H9 (cell line): ENCODE data around the gene ENTPD1. TPM values are rescaled to one million over a fixed set of nuclear protein-coding genes. Genes with fewer than 3 reads are reported as not detected.

Experiments
- DNase-seq: peaks from one replicate; pipeline ENCODE4 v3.0.0-alpha.2; 2017
- H2AFZ ChIP-seq: one replicate; pipeline ENCODE4 v1.6.1; 2013; ENCODE audit warnings: mild to moderate bottlenecking, low read length, control low read depth, moderate library complexity
- H2AK5ac ChIP-seq: 2 replicates; pipeline ENCODE4 v1.6.1; 2013; ENCODE audit warnings: low read length, control low read depth, mixed read lengths; ENCODE audit not compliant: insufficient read length
- H2BK120ac ChIP-seq: one replicate; pipeline ENCODE4 v1.6.1; 2013; ENCODE audit warnings: low read depth, mild to moderate bottlenecking, low read length, control low read depth, inconsistent platforms; ENCODE audit not compliant: poor library complexity, severe bottlenecking
- H2BK12ac ChIP-seq: 2 replicates; pipeline ENCODE4 v1.6.1; 2013; ENCODE audit warnings: low read length, control low read depth, mixed read lengths, low read depth; ENCODE audit not compliant: insufficient read length
- H2BK15ac ChIP-seq: 2 replicates; pipeline ENCODE4 v1.6.1; 2013; ENCODE audit warnings: low read depth, low read length, control low read depth
- H2BK20ac ChIP-seq: one replicate; pipeline ENCODE4 v1.6.1; 2013; ENCODE audit warnings: low read depth, mild to moderate bottlenecking, low read length, control low read depth, inconsistent platforms; ENCODE audit not compliant: poor library complexity, severe bottlenecking
- H2BK5ac ChIP-seq: 2 replicates; pipeline ENCODE4 v1.6.1; 2013; ENCODE audit warnings: low read length, control low read depth, mixed read lengths; ENCODE audit not compliant: insufficient read length
- H3K14ac ChIP-seq: 2 replicates; pipeline ENCODE4 v1.6.1; 2013; ENCODE audit warnings: low read length, control low read depth; ENCODE audit not compliant: insufficient read depth
- H3K18ac ChIP-seq: 2 replicates; pipeline ENCODE4 v1.6.1; 2013; ENCODE audit warnings: low read depth, mild to moderate bottlenecking, mixed read lengths, low read length, control low read depth; ENCODE audit not compliant: insufficient read length
- H3K23ac ChIP-seq: 2 replicates; pipeline ENCODE4 v1.6.1; 2013; ENCODE audit warnings: low read length, control low read depth, mixed read lengths, low read depth; ENCODE audit not compliant: insufficient read length
- H3K23me2 ChIP-seq: 2 replicates; pipeline ENCODE4 v1.6.1; 2013; ENCODE audit warnings: low read depth, mild to moderate bottlenecking, mixed read lengths, low read length, control low read depth; ENCODE audit not compliant: insufficient read length, poor library complexity, severe bottlenecking
- H3K27ac ChIP-seq: 2 replicates; pipeline ENCODE4 v1.5.1; 2013; ENCODE audit warnings: low read length, control low read depth, mixed read lengths, low read depth; ENCODE audit not compliant: insufficient read length
- H3K27me3 ChIP-seq: 2 replicates; pipeline ENCODE4 v1.6.1; 2013; ENCODE audit warnings: low read length, control low read depth, inconsistent platforms; ENCODE audit not compliant: insufficient read depth
- H3K4ac ChIP-seq: 2 replicates; pipeline ENCODE4 v1.6.1; 2013; ENCODE audit warnings: low read depth, mild to moderate bottlenecking, control low read depth, inconsistent platforms, low read length, moderate library complexity
- H3K4me1 ChIP-seq: 2 replicates; pipeline ENCODE4 v1.6.1; 2013; ENCODE audit warnings: low read length, control low read depth, inconsistent platforms; ENCODE audit not compliant: insufficient read depth
- H3K4me2 ChIP-seq: 2 replicates; pipeline ENCODE4 v1.6.1; 2013; ENCODE audit warnings: low read length, control low read depth, mixed read lengths; ENCODE audit not compliant: insufficient read length, insufficient read depth
- H3K56ac ChIP-seq: 2 replicates; pipeline ENCODE4 v1.6.1; 2013; ENCODE audit warnings: low read depth, mild to moderate bottlenecking, mixed read lengths, low read length, control low read depth; ENCODE audit not compliant: insufficient read length
- H3K79me1 ChIP-seq: 2 replicates; pipeline ENCODE4 v1.6.1; 2013; ENCODE audit warnings: low read depth, mild to moderate bottlenecking, moderate library complexity, low read length, control low read depth, inconsistent platforms; ENCODE audit not compliant: insufficient read depth, poor library complexity, severe bottlenecking
- H3K79me2 ChIP-seq: 2 replicates; pipeline ENCODE4 v1.6.1; 2013; ENCODE audit warnings: low read length, control low read depth, inconsistent platforms; ENCODE audit not compliant: insufficient read depth
- H3K9ac ChIP-seq: 2 replicates; pipeline ENCODE4 v1.6.1; 2013; ENCODE audit warnings: low read length, control low read depth, mixed read lengths; ENCODE audit not compliant: insufficient read length; ENCODE audit errors: extremely low read depth
- H3K9me3 ChIP-seq: one replicate; pipeline ENCODE4 v1.6.1; 2013; ENCODE audit warnings: low read depth, low read length, inconsistent platforms; ENCODE audit not compliant: control insufficient read depth
- H3T11ph ChIP-seq: one replicate; pipeline ENCODE4 v1.6.1; 2013; ENCODE audit warnings: mild to moderate bottlenecking, low read length, control low read depth, inconsistent platforms
- H4K20me1 ChIP-seq: one replicate; pipeline ENCODE4 v1.6.1; 2013; ENCODE audit not compliant: control insufficient read depth, insufficient read length, insufficient read depth
- H4K5ac ChIP-seq: 2 replicates; pipeline ENCODE4 v1.6.1; 2013; ENCODE audit warnings: low read depth, mild to moderate bottlenecking, mixed read lengths, low read length, control low read depth; ENCODE audit not compliant: insufficient read length
- H4K8ac ChIP-seq: replicated peaks from 2 replicates; pipeline ENCODE4 v1.6.1; 2013; ENCODE audit warnings: low read length, control low read depth, mixed read lengths, low read depth; ENCODE audit not compliant: insufficient read length
- H4K91ac ChIP-seq: 2 replicates; pipeline ENCODE4 v1.6.1; 2013; ENCODE audit warnings: low read depth, mild to moderate bottlenecking, moderate library complexity, mixed read lengths, low read length, control low read depth; ENCODE audit not compliant: insufficient read length
- H3K27ac Mint-ChIP-seq, 3 experiments: 2 replicates in 2 of 3; 3 replicates in 1 of 3; pipeline ENCODE4 v1.8.0; 2020 to 2021; ENCODE audit warnings: mixed read lengths in 3 of 3, mild to moderate bottlenecking in 1 of 3, moderate library complexity in 1 of 3
- H3K27me3 Mint-ChIP-seq: 2 replicates; pipeline ENCODE4 v1.8.0; 2021; ENCODE audit warnings: low read depth, mild to moderate bottlenecking, moderate library complexity, mixed read lengths
- H3K36me3 Mint-ChIP-seq, 3 experiments: 2 replicates in 2 of 3; 3 replicates in 1 of 3; pipeline ENCODE4 v1.8.0; 2020 to 2021; ENCODE audit warnings: low read depth in 3 of 3, mixed read lengths in 3 of 3; ENCODE audit not compliant: insufficient read depth in 1 of 3
- H3K4me1 Mint-ChIP-seq, 2 experiments: 2 replicates each; pipeline ENCODE4 v1.8.0; 2020; ENCODE audit warnings: mixed read lengths in 2 of 2
- H3K4me3 Mint-ChIP-seq, 2 experiments: 2 replicates in 1 of 2; 3 replicates in 1 of 2; pipeline ENCODE4 v1.8.0; 2020 to 2021; ENCODE audit warnings: mild to moderate bottlenecking in 2 of 2, mixed read lengths in 2 of 2, moderate library complexity in 1 of 2
- H3K9me3 Mint-ChIP-seq, 2 experiments: 2 replicates in 1 of 2; 3 replicates in 1 of 2; pipeline ENCODE4 v1.8.0; 2020; ENCODE audit warnings: mild to moderate bottlenecking in 2 of 2, mixed read lengths in 2 of 2, moderate library complexity in 1 of 2
- CTCF ChIP-seq: fragments of 200-600 bp; sonication (generic); conservative IDR thresholded peaks from 3 replicates; pipeline ENCODE4 v1.8.0; 2021; ENCODE audit warnings: antibody characterized with exemption, mild to moderate bottlenecking
- total RNA-seq: library from RNA; stranded (reverse); gene quantifications from 2 replicates; pipeline ENCODE4 v1.2.1, GENCODE V29; 2021

ENTPD1 gene
- total RNA-seq, 1 experiment from 2014 or later: 1.9 TPM

DNA sequence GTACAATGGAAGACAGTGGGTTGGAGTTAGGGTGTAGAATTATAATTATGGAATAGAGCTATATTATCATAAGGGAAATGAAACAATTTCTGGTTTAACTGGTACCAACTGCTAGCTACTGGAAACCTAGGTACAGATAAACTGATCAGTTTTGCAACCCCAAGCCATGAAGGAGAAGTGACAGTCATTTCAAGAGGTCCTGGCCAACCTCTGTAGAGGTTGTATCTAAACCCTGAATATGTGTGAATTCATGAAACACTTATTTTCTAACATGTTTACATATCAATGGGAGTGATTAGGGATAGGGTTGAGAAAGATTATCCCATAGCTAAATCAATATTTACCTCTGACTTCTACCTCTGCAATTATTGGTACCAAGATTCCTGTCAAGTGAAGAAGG is 121.9 kb downstream of the ENTPD1 start:
- no peaks in the 10 kb centered on the region for H3K9me3 ChIP-seq
- H2AK5ac ChIP-seq: no peak overlapping the region
- H3K18ac ChIP-seq: no peak overlapping the region
- H3K23ac ChIP-seq: no peak overlapping the region
- Mint-ChIP-seq H3K27ac (no peak overlapping the region), H3K4me1 (peaks cover 11% of the 10 kb centered on the region in 2 experiments), H3K4me3 (no peak overlapping the region), H3K9me3 (peaks cover 27% of the 10 kb centered on the region in 2 experiments), H3K27me3 (no peaks in the 10 kb centered on the region), H3K36me3 (peaks cover 51 to 54% (median 51%) of the 10 kb centered on the region in 3 experiments)
- H4K91ac ChIP-seq: no peak overlapping the region
- H3K79me1 ChIP-seq: no peaks in the 10 kb centered on the region
- no peaks in the 10 kb centered on the region for H3K79me2 ChIP-seq
- H3K27me3 ChIP-seq: no peaks in the 10 kb centered on the region
- no peak overlapping the region for H4K8ac ChIP-seq
- H2BK5ac ChIP-seq: no peak overlapping the region
- H2AFZ ChIP-seq: no peak overlapping the region
- no peaks in the 10 kb centered on the region for H3K4me1 ChIP-seq
- H3K56ac ChIP-seq: no peak overlapping the region
- H3K4ac ChIP-seq: no peak overlapping the region
- no peak overlapping the region for H2BK12ac ChIP-seq
- no peak overlapping the region for H4K5ac ChIP-seq
- no peak overlapping the region for H3T11ph ChIP-seq
- no peak overlapping the region for H3K14ac ChIP-seq
- no peak for DNase-seq
- no peaks in the 10 kb centered on the region for H4K20me1 ChIP-seq
- no peaks in the 10 kb centered on the region for H3K23me2 ChIP-seq
- H2BK15ac ChIP-seq: no peak overlapping the region
- H2BK120ac ChIP-seq: no peak overlapping the region
- no peak overlapping the region for H2BK20ac ChIP-seq
- H3K9ac ChIP-seq: no peak overlapping the region
- TF ChIP-seq CTCF: no peak
- no peak overlapping the region for H3K27ac ChIP-seq
- no peak overlapping the region for H3K4me2 ChIP-seq
